EL (cell line): ENCODE data around the gene VCAN.
A peak's percentile ranks its signal among the peaks of the same experiment; 100 is the strongest.

Source experiments
- DNase-seq: peaks from one replicate; pipeline ENCODE4 v3.0.0-alpha.2; 2016

The VCAN gene

GRCh38 chr5:83470526-83471404 lies 779 bp upstream of the VCAN start:
- DNase-seq: no peak

DNA sequence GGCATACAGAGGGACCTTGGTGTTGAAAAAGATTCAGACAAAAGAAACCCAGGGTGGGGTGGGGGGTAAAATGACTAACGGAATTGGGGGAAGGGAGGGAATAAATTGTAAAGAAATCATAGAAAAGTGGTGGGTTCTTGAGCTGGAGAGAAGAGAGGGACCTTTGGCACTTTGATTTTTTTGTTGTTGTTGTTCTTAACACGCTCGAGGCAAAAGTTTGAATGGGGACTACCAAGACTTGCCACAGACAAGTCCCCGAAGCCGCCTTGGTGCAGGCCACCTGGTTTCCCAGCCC lies 616 bp downstream of the VCAN start:
- no peak for DNase-seq

- DNase-seq: peak; percentile 5
These were observed 1.2 kb downstream of the VCAN start for GRCh38 chr5:83472508-83473345.

- peak; percentile 93 for DNase-seq
These were observed 2.0 kb downstream of the VCAN start for GRCh38 chr5:83473346-83474160.

DNA sequence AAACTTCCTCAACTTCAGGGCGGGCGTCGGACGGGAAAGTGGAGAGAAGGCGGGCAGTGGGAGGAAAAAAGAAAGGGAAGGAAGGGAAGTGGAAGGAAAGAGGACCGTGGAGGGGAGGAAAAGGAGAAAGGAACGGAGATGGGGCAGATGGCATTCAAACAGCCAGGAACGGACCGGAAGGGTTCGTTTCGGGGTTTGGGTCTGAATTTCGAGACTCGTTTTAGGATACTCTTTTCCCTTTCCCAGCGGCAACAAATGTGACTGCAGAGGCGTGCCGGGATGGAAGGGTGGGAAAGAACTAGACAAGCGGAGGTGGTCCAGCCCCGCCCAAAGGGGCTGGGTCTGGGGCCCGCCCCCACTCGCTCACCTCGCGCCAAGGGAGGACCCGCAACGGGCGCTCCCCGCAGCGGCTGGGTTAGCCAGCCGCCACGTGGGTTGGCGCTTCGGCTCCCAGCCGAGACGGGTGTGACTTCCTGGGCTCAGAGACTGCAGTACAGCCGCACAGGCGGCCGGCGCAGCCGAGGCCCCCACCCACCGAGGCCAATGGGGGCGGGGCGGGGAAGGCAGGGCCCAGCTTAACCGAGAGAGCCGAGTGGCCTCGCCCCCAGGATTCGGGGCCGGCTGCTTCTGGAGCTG lies 2.7 kb downstream of the VCAN start:
- peak; percentile 81 for DNase-seq

DNA sequence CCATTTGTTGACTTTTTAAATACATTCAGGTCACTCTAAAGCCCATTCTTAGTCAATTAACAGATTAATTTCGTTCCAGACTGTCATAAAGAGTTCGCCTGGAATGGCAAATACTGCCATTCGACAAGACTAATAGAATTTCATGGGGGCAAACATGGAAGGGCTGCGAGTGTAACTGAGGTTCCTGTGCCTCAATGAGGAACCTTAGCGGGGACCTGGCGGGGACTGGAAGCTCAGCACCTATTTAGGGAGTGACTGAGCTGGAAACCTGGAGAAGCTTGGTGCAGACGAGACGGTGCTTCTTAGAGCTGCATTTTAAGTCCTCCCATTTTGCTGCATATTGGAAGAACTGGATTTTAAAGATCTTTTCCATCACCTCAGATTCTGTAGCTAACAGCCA lies 3.4 kb downstream of the VCAN start:
- peak; percentile 5 for DNase-seq

GRCh38 chr5:83475391-83475863 lies 3.9 kb downstream of the VCAN start:
- peak; percentile 85 for DNase-seq

GRCh38 chr5:83475935-83476814 lies 4.6 kb downstream of the VCAN start:
- DNase-seq: no peak

GRCh38 chr5:83482961-83483360 lies 11.4 kb downstream of the VCAN start:
- DNase-seq: no peak

- no peak for DNase-seq
These were observed 12.8 kb downstream of the VCAN start for GRCh38 chr5:83484294-83484693.

GRCh38 chr5:83485842-83486241 lies 14.3 kb downstream of the VCAN start:
- DNase-seq: no peak

- DNase-seq: no peak
These were observed 15.6 kb downstream of the VCAN start for GRCh38 chr5:83487155-83487554.

DNA sequence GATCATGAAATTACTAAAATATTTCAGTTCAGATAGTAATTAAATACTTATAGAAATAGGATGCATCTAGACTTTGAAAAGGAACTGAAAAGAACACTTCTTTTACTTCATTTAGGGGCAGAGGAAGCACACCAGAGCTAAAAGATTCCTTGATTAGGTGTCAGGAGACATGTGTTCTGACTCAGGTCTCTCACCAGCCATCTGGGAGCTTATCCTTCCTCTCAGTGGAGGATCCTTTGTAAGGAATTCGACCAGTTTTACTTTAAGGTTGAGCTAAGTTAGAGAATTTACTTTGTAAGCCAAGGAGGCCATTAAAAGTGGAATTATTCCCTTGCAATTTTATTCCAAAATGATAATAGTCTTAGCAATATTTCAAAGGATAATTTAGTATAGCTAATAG lies 16.7 kb downstream of the VCAN start:
- DNase-seq: no peak

DNA sequence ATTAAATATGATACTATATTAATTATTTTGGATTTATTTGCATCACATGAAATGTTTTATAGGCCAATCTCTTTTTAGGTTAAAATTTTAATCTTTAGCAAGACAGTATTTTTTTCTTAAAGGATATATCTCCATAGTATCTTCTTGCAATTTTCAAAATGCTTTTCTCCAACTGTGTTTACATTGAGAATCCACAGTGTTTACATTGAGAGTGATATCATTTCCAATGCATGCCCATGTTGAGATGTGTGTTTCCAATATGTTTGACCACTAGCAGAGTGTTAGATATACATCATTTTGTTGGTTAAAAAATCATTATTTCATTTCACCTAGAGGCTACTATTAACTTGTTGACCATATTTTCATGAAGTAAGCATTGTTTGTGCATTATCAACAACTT lies 17.3 kb downstream of the VCAN start:
- DNase-seq: no peak

- no peak for DNase-seq
These were observed 18.7 kb downstream of the VCAN start for GRCh38 chr5:83490203-83490602.

DNA sequence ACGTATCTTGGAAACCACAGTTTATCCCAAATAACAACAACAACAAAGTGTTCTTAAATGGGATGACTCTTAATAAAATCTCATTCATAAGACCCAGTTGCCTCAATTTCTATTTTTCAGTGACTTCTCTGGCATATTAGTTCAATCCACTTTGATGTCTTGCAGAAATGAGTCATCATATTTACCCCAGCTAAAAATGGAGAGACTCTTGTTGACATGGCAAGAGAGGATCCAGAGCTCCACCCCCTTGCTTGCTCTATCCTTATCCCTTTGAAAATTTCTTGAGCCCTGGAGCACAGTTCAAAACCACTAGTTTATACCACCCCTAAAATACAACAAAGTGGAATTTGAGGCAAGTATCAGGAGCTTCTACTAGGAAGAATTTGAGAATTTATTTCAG lies 20.8 kb downstream of the VCAN start:
- no peak for DNase-seq

GRCh38 chr5:83493644-83494043 lies 22.1 kb downstream of the VCAN start:
- no peak for DNase-seq

DNA sequence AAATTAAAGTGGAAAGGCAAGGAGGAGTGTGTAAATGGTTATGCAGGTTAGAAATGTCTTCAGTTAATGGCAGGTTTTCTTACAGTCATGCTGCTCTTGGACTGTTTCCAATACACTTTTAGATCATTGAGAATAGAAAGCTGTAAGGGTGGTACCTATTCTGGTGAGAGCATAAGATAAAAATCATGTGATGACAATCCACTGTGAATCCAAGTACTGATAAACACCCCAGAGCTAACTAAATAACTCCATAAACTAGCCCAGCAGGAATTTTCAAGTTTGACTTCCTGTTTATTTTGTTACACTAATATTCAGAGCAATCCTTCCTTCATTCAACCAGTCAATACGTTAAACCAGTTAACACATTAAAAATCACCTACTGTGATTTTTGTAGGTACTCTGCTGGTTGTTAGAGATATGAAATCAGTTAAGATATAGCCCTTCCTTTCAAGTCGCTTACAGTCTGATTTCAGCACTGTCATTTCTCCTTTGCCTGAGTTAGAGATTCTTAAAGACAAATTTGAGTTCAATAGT lies 22.6 kb downstream of the VCAN start:
- no peak for DNase-seq

GRCh38 chr5:83494666-83495065 lies 23.1 kb downstream of the VCAN start:
- DNase-seq: no peak

DNA sequence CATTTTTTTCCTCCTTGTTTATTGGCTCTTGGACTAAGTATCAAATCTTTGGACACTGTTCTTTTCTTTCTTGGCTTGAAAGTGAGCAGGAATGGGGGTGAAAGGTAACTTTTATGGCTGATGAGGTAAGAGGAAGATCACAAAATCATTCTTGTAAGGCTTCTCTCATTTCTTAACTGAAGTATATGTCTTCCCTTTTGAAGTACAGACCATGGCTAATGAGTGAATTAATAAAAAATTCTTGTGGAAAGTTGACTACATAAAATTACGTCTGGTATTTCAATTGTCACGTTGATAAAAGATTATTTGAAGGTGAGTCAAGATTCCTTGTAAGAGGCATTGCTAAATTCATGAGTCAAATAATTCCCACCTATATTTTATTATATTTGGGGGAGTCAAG lies 25.1 kb downstream of the VCAN start:
- DNase-seq: no peak

DNA sequence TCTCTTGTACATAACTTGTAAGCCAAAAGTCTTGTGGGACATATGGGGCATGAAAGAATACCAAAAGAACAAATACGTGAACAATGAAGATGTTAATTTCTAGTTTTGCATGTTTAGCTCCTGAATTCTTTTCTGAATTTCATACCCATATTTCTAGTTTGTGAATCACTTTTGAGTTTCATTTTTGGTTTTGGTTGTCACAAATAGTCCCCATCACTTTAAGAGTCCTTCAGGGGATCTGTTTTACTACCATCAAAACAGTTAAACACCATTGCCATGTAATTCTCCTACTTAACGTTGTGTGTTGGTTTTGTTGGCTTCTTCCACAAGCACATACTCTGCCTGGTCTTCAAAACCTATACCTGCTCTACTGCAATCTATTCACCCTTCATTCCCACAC lies 27.0 kb downstream of the VCAN start:
- no peak for DNase-seq
